ENCODE results near the gene PRSS21.

Gene PRSS21

DNA sequence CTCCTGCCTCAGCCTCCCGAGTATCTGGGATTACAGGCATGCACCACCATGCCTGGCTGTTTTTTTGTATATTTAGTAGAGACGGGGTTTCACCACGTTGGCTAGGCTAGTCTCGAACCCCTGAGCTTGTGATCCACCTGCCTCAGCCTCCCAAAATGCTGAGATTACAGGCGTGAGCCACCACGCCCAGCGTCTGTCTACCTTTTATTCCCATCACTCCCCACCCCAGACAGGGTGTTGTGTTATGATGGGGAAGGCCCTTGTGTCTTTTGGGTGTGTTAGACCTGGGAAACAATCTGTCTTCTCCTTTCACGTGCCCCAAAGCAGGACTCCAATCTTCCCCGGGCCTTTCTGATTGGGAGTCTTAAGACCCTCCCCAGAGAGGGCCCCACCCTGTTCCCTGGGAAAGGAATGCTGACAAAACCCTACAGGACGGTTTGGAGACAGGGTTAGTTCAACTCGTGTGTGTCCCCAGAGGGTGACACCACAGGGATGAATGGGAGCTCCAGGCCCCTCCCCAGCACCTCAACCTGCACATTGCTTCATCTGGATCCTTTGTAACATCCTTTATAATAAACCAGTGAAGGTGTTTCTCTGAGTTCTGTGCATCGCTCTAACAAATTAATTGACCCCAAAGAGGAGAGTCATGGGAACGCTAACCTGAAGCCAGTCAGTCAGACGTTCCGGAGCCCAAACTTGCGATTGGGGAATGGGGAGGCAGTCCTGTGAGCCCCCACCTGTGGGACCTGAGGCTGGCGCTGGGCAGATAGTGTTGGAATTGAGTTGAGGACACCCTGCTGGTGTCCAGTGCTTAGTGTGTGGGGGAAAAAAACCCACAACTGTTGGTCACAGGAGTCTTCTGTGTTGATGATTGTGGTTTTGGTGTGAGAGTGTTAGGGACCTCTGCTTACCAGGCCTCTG lies 36.8 kb upstream of the PRSS21 start:
- in situ Hi-C loops (cut with MboI; ENCODE audit: low sequenced_read_pairs): no loop called here

DNA sequence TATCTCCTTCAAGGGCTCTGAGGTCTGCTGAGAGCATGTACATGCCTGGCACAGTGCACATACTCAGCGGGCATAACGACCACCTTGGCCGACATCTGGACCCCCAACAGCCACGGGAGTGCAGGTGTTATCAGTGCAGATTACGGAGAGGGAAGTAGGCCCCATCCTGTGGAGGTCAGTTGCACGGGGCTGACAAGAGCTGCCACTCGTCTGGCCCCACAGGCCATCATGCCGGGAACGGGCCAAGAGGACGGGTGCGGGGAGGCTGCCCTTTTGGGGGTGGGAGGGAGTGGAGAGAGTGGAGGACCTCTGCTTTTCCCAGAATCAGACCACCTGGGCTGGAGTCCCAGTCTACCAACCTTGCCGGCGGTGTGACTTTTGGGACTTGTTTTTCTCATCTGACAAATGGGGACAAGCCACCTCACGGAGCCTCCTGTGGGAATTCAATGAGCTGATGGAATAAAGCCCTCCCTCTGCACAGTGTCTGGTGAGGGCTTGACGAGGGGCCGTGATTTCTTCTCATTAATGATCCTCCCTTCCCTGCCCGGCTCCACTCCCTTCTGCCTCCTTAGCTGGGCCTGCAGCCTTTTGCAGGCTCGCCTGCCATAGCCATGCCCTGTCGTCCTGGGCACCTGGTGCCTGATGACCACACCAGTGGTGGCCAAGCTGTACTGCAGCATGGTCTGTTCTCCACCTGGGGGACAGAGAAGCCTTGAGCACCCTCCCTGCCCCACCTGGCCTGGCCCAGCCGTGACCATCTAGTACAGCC lies 34.3 kb upstream of the PRSS21 start:
- in situ Hi-C loops (cut with MboI; ENCODE audit: low sequenced_read_pairs): no loop called here

GRCh38 chr16:2783581-2784357 lies 33.3 kb upstream of the PRSS21 start:
- in situ Hi-C loops (cut with MboI; ENCODE audit: low sequenced_read_pairs): no loop called here

GRCh38 chr16:2784358-2785100 lies 32.5 kb upstream of the PRSS21 start:
- in situ Hi-C loops (cut with MboI; ENCODE audit: low sequenced_read_pairs): no loop called here

DNA sequence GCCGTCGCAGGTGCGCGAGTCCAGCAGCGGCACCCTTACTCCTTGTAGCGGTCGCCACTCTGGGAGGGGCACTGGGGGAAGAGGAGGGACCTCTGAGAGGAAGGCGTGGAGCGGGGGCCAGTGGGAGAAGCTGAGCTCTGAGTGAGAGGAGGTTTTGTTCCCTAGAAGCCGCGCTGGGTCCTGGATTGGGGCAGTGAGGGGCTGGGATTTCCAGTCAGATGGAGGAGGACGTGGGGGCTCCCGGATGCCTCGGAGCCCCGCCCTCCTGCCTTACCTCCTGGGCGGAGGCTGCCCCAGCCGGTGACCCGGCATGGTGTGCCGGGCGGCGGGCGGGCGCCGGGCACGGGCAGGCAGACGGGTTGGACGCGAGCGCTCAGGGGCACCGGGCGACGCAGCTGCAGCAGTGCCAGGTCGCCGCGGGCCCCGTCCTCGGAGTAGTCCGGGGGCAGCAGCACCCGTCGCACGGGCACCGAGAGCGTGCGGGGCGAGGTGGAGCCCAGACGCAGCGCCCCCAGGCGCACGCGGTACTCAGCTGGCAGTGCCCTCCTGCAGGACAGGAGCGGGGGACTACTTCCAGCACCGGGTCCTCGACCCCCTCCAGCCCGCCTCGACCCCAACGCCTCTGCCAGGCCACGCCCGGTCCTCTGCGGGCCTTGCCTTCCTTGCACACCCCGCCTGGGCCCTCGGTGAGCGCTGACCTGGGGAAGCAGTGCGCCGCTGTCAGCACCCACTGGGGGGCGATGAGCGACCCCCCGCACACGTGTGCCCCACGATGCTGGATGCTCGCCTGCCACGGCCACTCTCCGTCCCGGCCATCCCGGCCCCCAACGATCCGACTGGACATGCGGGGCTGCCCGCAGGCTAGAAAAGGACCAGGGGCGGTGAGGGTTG lies 31.7 kb upstream of the PRSS21 start:
- in situ Hi-C loops (cut with MboI; ENCODE audit: low sequenced_read_pairs): no loop called here

DNA sequence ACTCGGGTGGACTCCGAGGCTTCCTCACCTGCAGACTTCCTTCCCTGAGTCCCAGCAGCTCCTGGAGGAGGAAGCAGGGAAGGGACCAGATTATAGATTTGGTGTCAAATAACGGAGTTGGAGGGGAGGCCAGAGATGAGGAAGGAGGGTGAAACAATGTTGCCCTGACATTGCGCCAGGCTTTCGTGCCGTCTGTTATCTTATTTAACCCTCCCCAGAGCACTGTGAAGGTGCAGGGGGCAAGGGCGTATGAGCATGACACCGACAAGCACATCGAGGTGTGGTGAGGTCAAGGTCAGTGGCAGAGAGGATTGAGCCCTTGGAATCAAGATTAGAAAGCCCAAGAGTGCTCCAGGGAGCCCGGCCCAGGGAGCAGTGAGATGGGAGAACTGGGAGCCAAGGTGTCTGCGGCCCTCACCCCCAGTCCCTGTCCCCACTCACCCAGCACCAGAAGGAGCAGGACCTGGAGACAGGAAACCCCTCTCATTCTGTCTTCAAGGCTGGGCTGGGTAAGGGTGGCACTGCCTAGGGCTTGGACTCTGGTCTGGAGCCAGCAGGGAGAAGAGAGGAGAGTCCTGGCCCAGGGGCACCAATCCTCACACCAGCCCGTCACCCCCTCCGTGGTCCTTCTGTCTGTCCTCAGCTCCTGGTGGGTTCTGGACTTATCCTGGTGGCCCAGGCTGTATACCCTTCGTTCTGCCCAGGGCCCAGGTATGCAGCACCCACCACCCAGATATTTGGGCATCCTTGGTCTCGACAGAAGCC lies 30.8 kb upstream of the PRSS21 start:
- in situ Hi-C loops (cut with MboI; ENCODE audit: low sequenced_read_pairs): no loop called here

GRCh38 chr16:2786826-2787151 lies 30.2 kb upstream of the PRSS21 start:
- in situ Hi-C loops (cut with MboI; ENCODE audit: low sequenced_read_pairs): no loop called here

GRCh38 chr16:2787406-2787805 lies 29.6 kb upstream of the PRSS21 start, which contains the start of gene PRSS33:
TSS of gene PRSS33 (minus strand) at chr16:2787560. CDS start at chr16:2786547, 1,013 bp downstream.
- in situ Hi-C loops (cut with MboI; ENCODE audit: low sequenced_read_pairs): no loop called here

GRCh38 chr16:2787961-2788360 lies 29.1 kb upstream of the PRSS21 start:
- in situ Hi-C loops (cut with MboI; ENCODE audit: low sequenced_read_pairs): no loop called here

GRCh38 chr16:2790631-2791030 lies 26.4 kb upstream of the PRSS21 start:
- in situ Hi-C loops (cut with MboI; ENCODE audit: low sequenced_read_pairs): no loop called here

DNA sequence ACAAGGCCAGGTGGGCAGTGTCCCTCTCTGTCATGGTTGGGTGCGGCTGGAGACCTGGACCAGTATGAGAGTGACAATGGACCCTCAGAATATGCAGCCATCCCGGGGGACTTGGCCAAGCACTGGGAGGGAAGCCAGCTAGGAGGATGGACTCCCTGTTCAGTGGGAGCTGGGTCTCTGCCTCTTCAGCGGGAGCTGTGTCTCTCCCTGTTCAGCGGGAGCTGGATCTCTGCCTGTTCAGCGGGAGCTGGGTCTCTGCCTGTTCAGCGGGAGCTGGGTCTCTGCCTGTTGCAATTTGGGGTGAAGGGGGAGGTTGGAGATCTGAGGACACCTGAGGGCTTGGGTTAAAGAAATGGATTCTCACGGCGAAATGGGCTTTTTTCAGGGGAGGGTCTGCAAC lies 25.9 kb upstream of the PRSS21 start:
- in situ Hi-C loops (cut with MboI; ENCODE audit: low sequenced_read_pairs): no loop called here

- in situ Hi-C loops (cut with MboI; ENCODE audit: low sequenced_read_pairs): no loop called here
Measured at GRCh38 chr16:2792940-2793339, 24.1 kb upstream of the PRSS21 start.

GRCh38 chr16:2795395-2796143 lies 21.5 kb upstream of the PRSS21 start:
- in situ Hi-C loops (cut with MboI; ENCODE audit: low sequenced_read_pairs): no loop called here

DNA sequence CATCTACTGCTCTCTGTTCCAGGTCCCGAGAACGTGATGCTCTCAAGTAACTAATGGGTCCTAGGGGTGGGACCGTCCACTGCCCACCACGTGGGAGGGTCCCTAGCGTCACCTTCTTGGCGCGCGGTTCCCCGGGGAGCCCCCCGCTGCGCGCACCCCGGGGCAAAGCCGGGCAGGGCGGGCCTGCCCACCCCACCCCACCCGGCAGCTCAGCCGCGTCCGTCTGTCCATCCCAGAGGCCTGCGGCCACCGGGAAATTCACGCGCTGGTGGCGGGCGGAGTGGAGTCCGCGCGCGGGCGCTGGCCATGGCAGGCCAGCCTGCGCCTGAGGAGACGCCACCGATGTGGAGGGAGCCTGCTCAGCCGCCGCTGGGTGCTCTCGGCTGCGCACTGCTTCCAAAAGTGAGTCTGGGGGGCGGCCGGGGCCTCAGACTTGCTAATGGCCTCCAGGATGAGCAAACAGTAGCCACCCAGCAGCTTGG lies 18.3 kb upstream of the PRSS21 start:
- in situ Hi-C loops (cut with MboI; ENCODE audit: low sequenced_read_pairs): no loop called here

DNA sequence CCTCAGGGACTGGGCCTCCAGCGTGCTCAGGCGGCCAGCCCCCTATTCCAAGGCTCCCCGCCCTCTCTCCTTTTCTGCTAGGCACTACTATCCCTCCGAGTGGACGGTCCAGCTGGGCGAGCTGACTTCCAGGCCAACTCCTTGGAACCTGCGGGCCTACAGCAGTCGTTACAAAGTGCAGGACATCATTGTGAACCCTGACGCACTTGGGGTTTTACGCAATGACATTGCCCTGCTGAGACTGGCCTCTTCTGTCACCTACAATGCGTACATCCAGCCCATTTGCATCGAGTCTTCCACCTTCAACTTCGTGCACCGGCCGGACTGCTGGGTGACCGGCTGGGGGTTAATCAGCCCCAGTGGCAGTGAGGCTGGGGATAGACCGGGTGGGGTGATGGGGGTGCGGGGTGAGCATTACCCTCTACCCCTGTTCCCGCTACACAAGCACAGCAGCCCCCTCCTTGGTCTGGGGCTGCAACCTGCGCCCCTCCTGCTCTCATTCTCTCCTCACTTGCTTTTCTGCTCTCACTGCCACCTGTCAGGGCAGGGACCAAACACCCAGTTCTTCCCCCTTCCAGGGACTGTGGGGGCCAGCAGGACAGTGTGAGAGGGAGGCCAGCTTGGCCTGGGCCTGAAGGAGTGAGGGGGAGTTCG lies 17.7 kb upstream of the PRSS21 start:
- in situ Hi-C loops (cut with MboI; ENCODE audit: low sequenced_read_pairs): no loop called here

DNA sequence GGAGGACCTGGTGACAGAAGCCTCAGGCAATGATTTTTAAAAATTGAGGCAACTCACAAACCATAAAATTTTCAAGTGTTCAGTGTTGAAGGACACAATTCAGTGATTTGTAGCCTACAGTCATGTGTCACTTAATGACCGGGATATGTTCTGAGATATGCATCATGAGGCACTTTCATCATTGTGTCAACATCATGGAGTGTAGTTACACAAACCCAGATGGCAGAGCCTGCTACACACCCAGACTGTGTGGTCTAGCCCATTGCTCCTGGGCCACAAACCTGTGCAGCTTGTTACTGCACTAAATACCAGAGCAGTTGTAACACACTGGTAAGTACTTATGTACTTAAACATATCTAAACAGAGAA lies 17.2 kb upstream of the PRSS21 start:
- in situ Hi-C loops (cut with MboI; ENCODE audit: low sequenced_read_pairs): no loop called here

DNA sequence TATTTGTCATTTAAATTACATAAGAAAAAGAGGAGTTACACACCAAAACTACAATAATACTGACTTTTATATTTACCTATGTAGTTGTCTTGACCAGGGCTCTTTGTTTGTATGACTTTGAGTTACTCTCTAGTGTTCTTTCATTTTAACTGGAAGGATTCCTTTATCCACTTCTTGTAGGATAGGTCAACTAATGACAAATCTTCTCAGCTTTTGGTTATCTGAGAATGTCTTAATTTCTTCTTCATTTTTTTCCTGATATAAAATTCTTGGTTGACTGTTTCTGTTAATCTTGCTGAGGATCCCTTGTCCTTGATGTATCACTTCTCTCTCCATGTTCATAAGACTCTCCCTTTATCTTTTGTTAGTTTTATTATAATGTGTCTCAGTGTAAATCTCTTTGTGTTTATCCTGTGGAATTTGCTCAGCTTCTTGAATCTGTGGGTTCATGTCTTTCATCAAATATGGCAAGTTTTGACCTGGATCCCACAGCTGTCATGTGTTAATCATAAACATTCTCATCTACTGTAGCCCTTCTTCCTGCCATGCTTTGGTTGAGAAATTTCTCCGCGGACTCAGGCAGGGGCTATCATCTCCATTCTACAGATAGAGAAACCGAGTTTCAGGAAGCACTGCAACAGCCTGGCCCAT lies 13.4 kb upstream of the PRSS21 start:
- in situ Hi-C loops (cut with MboI; ENCODE audit: low sequenced_read_pairs): no loop called here
